PFSK-1 (cell line): ENCODE measurements around the gene ATG2A.

Experiments
- POLR2AphosphoS5 ChIP-seq: IDR thresholded peaks from 2 replicates; pipeline ENCODE4 v1.6.1; 2012; ENCODE audit warnings: low read depth, mild to moderate bottlenecking, control low read depth, low read length, moderate library complexity
- REST ChIP-seq, 2 experiments: IDR thresholded peaks; 2 replicates each; pipeline versions ENCODE4 v1.6.1 to v1.8.0; 2011 to 2012; ENCODE audit warnings: low read depth in 2 of 2, low read length in 2 of 2, control low read depth in 1 of 2, inconsistent platforms in 1 of 2, mild to moderate bottlenecking in 1 of 2, moderate library complexity in 1 of 2; ENCODE audit not compliant: insufficient read depth in 1 of 2
- SIN3A ChIP-seq: IDR thresholded peaks from 2 replicates; pipeline ENCODE4 v1.6.1; 2012; ENCODE audit warnings: mild to moderate bottlenecking, low read length, moderate library complexity, borderline replicate concordance; ENCODE audit not compliant: insufficient read depth
- TAF1 ChIP-seq: IDR thresholded peaks from 2 replicates; pipeline ENCODE4 v1.6.1; 2012; ENCODE audit warnings: low read length, control low read depth, borderline replicate concordance; ENCODE audit not compliant: insufficient read depth

GRCh38 chr11:64853709-64854108 lies 63.3 kb downstream of the ATG2A start:
- TF ChIP-seq POLR2AphosphoS5 (no peak), REST (IDR thresholded peaks at IDR 0.05; ENCODE audit: insufficient read depth in 1 of 2, low read depth in 2 of 2, low read length in 2 of 2) (no peak), TAF1 (no peak), SIN3A (no peak)
